SK-N-SH treated with all-trans-retinoic acid at 6 μM for 48 hours (cell line): ENCODE data around the gene QRSL1.

Source experiments
- ARNTL ChIP-seq: fragments of 450-650 bp; formaldehyde crosslinking; IDR thresholded peaks from 2 replicates; pipeline ENCODE4 v1.5.0; 2020; ENCODE audit warnings: low read depth, mild to moderate bottlenecking, moderate library complexity, borderline replicate concordance
- SNAI2 ChIP-seq: fragments of 250-450 bp; sonication (Bioruptor Pico); IDR thresholded peaks from 2 replicates; pipeline ENCODE4 v1.5.0; 2020; ENCODE audit warnings: mild to moderate bottlenecking, moderate library complexity
- TOX ChIP-seq: fragments of 250-450 bp; sonication (Bioruptor Pico); IDR thresholded peaks from 2 replicates; pipeline ENCODE4 v1.8.0; 2021; ENCODE audit warnings: mild to moderate bottlenecking, moderate library complexity, borderline replicate concordance
- ZC3H10 ChIP-seq: fragments of 250-450 bp; sonication (Bioruptor Pico); IDR thresholded peaks from 2 replicates; pipeline ENCODE4 v1.5.1; 2021; ENCODE audit warnings: mild to moderate bottlenecking, moderate library complexity
- ZFP3 ChIP-seq: fragments of 250-450 bp; sonication (Bioruptor Pico); IDR thresholded peaks from 2 replicates; pipeline ENCODE4 v1.5.0; 2020; ENCODE audit warnings: mild to moderate bottlenecking, moderate library complexity
- ZNF8 ChIP-seq: fragments of 450-650 bp; formaldehyde crosslinking; IDR thresholded peaks from 2 replicates; pipeline ENCODE4 v1.5.0; 2020; ENCODE audit warnings: mild to moderate bottlenecking, moderate library complexity
- TF ChIP-seq, protein P1 (sequence below): fragments of 250-450 bp; sonication (Bioruptor Pico); IDR thresholded peaks from 2 replicates; pipeline ENCODE4 v1.8.0; 2020; ENCODE audit warnings: mild to moderate bottlenecking, moderate library complexity, borderline replicate concordance
- TF ChIP-seq, protein P2 (sequence below): fragments of 250-450 bp; sonication (Bioruptor Pico); IDR thresholded peaks from 2 replicates; pipeline ENCODE4 v1.8.0; 2021; ENCODE audit warnings: low read depth, mild to moderate bottlenecking, moderate library complexity, borderline replicate concordance

DNA sequence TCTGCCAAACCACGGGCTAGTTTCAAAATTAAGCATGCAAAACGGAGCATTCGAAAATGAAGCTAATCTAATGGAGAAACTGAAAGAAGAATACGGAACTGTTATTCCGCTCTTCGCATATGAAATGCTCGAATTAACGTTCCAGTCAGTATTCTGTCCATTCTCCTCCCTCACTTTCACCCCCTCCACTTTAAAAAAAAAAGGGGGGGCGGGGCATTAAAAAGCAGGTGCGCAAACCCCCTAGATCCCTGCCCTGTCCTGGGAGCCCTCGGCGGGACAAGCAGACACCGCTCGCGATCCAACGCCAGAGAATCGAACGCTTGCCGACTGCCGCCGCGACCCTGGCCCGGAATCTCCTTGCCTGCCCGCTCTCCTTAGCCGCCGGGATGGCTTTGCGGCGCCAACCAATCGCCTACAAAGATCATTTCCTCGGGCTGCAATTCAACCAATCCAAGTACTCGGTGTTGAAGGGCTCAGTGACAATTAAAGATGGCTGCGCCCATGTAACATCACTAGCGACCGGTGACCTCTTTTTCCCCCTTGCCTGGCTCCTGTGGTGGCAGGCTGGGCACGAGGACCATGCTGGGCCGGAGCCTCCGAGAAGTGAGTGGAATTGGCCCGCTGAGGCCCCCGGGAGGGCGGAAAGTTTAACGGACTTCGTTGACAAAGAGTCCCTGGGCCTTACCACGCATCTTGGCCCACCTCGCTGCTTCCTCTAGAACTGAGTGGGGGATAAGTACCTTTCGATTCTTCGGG, at the start of gene QRSL1, which contains the start of gene RTN4IP1:
- TF ChIP-seq TOX (CRISPR knock-in tag): no peak
- TF ChIP-seq ZNF8 (CRISPR knock-in tag): no peak
- TF ChIP-seq, protein P1, sequence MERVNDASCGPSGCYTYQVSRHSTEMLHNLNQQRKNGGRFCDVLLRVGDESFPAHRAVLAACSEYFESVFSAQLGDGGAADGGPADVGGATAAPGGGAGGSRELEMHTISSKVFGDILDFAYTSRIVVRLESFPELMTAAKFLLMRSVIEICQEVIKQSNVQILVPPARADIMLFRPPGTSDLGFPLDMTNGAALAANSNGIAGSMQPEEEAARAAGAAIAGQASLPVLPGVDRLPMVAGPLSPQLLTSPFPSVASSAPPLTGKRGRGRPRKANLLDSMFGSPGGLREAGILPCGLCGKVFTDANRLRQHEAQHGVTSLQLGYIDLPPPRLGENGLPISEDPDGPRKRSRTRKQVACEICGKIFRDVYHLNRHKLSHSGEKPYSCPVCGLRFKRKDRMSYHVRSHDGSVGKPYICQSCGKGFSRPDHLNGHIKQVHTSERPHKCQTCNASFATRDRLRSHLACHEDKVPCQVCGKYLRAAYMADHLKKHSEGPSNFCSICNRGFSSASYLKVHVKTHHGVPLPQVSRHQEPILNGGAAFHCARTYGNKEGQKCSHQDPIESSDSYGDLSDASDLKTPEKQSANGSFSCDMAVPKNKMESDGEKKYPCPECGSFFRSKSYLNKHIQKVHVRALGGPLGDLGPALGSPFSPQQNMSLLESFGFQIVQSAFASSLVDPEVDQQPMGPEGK (CRISPR knock-in tag): 0 out of 2 replicates have a peak, but pooled peaks have one; percentile 13
- TF ChIP-seq ZC3H10 (CRISPR knock-in tag): no peak
- TF ChIP-seq ZFP3 (CRISPR knock-in tag): no peak
- TF ChIP-seq SNAI2 (CRISPR knock-in tag): no peak
- TF ChIP-seq ARNTL (CRISPR knock-in tag): no peak
- TF ChIP-seq, protein P2, sequence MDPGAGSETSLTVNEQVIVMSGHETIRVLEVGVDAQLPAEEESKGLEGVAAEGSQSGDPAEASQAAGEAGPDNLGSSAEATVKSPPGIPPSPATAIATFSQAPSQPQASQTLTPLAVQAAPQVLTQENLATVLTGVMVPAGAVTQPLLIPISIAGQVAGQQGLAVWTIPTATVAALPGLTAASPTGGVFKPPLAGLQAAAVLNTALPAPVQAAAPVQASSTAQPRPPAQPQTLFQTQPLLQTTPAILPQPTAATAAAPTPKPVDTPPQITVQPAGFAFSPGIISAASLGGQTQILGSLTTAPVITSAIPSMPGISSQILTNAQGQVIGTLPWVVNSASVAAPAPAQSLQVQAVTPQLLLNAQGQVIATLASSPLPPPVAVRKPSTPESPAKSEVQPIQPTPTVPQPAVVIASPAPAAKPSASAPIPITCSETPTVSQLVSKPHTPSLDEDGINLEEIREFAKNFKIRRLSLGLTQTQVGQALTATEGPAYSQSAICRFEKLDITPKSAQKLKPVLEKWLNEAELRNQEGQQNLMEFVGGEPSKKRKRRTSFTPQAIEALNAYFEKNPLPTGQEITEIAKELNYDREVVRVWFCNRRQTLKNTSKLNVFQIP: no peak
